ENCODE measurements around the gene TRIM58. TPM values are rescaled to one million over a fixed set of nuclear protein-coding genes. Genes with fewer than 3 reads are reported as not detected.

TRIM58 gene
- total RNA-seq, 1 donor from 2014 or later, result 5.2 TPM

Other genes starting within 250 kb of the TRIM58 start
- not detected for gene OR13G1, start 177.4 kb upstream of the TRIM58 start, total RNA-seq (ENCODE audit: unreplicated experiment)
- not detected for gene OR6F1, start 140.5 kb upstream of the TRIM58 start, total RNA-seq (ENCODE audit: unreplicated experiment)
- gene OR14K1, start 118.6 kb upstream of the TRIM58 start, total RNA-seq (ENCODE audit: unreplicated experiment), result not detected
- not detected for gene OR14A2, start 109.0 kb upstream of the TRIM58 start, total RNA-seq (ENCODE audit: unreplicated experiment)
- gene OR1C1, start 96.6 kb upstream of the TRIM58 start, total RNA-seq (ENCODE audit: unreplicated experiment), result not detected
- not detected for gene OR14A16, start 33.1 kb upstream of the TRIM58 start, total RNA-seq (ENCODE audit: unreplicated experiment)
- gene OR11L1, start 15.3 kb upstream of the TRIM58 start, total RNA-seq (ENCODE audit: unreplicated experiment), result not detected
- 1.8 TPM for gene OR2W3, start 38.4 kb downstream of the TRIM58 start, total RNA-seq (ENCODE audit: unreplicated experiment)
- gene OR2T8, start 63.1 kb downstream of the TRIM58 start, total RNA-seq (ENCODE audit: unreplicated experiment), result not detected
- not detected for gene OR2AJ1, start 67.7 kb downstream of the TRIM58 start, total RNA-seq (ENCODE audit: unreplicated experiment)
- 0.61 TPM for gene OR2L8, start 91.7 kb downstream of the TRIM58 start, total RNA-seq (ENCODE audit: unreplicated experiment)
- gene OR2AK2, start 108.0 kb downstream of the TRIM58 start, total RNA-seq (ENCODE audit: unreplicated experiment), result 0.49 TPM
- 0.22 TPM for gene OR2L5, start 156.5 kb downstream of the TRIM58 start, total RNA-seq (ENCODE audit: unreplicated experiment)
- gene OR2L2, start 172.9 kb downstream of the TRIM58 start, total RNA-seq (ENCODE audit: unreplicated experiment), result 0.25 TPM
- 0.15 TPM for gene OR2L3, start 189.6 kb downstream of the TRIM58 start, total RNA-seq (ENCODE audit: unreplicated experiment)
- not detected for gene OR2L13, start 238.0 kb downstream of the TRIM58 start, total RNA-seq (ENCODE audit: unreplicated experiment)